Large intestine (tissue), 3 donors: Measurements from ENCODE around the gene PEAK1. TPM values are rescaled to one million over a fixed set of nuclear protein-coding genes. Genes with fewer than 3 reads are reported as not detected.
"Not testable (repeated sequence)": the region's sequence is repeated elsewhere in the genome, so short reads cannot be mapped to it uniquely, and the experiment has no call there.

ENCODE experiments used
- DNase-seq, 2 donors: peaks; one replicate each; pipeline versions ENCODE4 v3.0.0 to v3.0.0-alpha.2; 2013
- H3K27ac ChIP-seq: one replicate; pipeline ENCODE4 v1.5.1; 2013; ENCODE audit warnings: low read length
- H3K27me3 ChIP-seq: 2 replicates; pipeline ENCODE4 v1.6.1; 2013; ENCODE audit warnings: low read length; ENCODE audit not compliant: control insufficient read depth, insufficient read depth
- H3K36me3 ChIP-seq: 2 replicates; pipeline ENCODE4 v1.6.1; 2013; ENCODE audit warnings: low read length; ENCODE audit not compliant: control insufficient read depth, insufficient read depth
- H3K4me1 ChIP-seq: one replicate; pipeline ENCODE4 v1.6.1; 2013; ENCODE audit warnings: low read length; ENCODE audit not compliant: control insufficient read depth, insufficient read depth
- H3K4me3 ChIP-seq: one replicate; pipeline ENCODE4 v1.5.1; 2013; ENCODE audit warnings: low read length
- H3K9me3 ChIP-seq: one replicate; pipeline ENCODE4 v1.6.1; 2013; ENCODE audit warnings: mild to moderate bottlenecking, low read depth, low read length, moderate library complexity; ENCODE audit not compliant: control insufficient read depth
- WGBS: methylation state at CpG from one replicate; pipeline ENCODE4 v1.1.5; 2013; ENCODE audit warnings: low lambda C conversion rate; ENCODE audit not compliant: insufficient coverage; 5-methylcytosine and 5-hydroxymethylcytosine counted together
- polyA plus RNA-seq: library from polyadenylated mRNA; unstranded; fragments of 120-200 nt; gene quantifications from one replicate; pipeline ENCODE4 v1.2.1, GENCODE V29; 2013

Gene PEAK1
- polyA plus RNA-seq, 1 donor: 25.7 TPM

DNA sequence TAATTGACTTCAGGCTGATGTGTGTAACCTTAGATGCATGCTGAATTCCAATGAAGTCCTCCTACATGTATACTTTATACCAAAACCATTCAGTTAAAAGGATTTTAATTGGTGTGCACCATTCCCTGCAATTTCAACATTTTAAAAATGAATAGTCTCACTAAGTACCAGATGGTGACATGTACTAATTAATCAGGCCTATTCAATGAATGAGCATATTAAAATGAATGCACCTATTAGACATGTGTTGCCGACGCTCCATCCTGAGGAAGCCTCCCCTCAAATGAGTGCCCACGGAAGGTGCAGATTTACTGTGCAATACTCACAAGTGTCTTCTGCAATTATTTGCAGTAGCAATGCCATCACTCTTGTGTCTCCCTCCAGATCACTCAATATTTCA lies 224.3 kb downstream of the PEAK1 start:
- 94% methylated on average over 3 of the region's 3 CpGs for WGBS
- Histone ChIP-seq H3K9me3 (no peaks in the 10 kb centered on the region), H3K27me3 (no peaks in the 10 kb centered on the region), H3K36me3 (peaks cover 11% of the 10 kb centered on the region), H3K4me3 (no peak overlapping the region), H3K4me1 (no peaks in the 10 kb centered on the region), H3K27ac (no peak overlapping the region)
- no peak for DNase-seq

DNA sequence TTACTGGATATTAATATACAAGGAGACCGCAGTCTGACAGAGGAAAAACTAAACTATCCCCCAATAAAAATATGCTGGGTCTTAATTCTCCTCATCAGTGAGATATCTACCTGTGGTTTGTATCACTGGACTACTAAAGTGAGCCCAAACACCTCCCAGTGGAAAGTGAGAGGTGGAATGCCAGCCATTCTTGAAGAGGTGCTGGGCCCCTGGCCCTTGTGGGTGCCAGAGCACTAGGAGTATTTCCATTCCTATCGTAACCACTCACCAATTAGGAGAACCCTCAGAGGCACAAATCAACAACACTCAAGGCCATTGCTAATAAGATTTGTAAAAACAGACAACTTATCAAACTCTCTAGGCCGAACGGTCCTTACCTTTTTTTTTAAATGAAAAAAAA lies 227.5 kb downstream of the PEAK1 start:
- 90% methylated on average over 2 of the region's 4 CpGs for WGBS
- H3K36me3 ChIP-seq: peaks cover 4% of the 10 kb centered on the region
- no peak for DNase-seq
- no peaks in the 10 kb centered on the region for H3K27me3 ChIP-seq
- H3K9me3 ChIP-seq: no peaks in the 10 kb centered on the region
- H3K27ac ChIP-seq: no peak overlapping the region
- H3K4me1 ChIP-seq: no peaks in the 10 kb centered on the region
- H3K4me3 ChIP-seq: no peak overlapping the region

DNA sequence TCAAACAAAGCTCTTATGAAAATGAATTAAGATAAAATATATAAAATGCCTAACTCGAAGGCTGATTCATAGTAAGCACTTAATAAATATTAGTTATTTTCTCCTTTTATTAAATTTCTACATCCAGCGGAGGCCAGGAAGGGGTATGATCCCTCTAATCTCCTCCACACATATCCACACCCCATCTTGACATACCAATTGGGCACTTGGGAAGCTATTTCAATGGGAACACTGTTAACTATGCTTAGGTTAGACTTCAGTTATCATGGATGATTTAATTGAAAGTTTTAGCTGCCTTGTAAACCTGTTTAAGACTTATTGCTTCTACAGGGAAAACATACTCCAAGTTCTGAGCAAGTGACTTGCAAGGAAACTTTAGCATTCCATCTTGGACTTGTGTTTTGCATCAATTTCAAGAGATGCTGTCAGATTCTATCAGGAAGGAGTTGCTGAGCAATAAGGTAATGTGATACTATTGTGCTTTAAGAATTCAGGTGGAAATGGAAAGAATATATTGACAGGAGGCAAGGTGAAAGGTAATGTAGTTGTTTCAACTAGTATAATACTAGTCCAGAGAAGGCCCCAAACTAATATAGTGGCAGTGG lies 228.6 kb downstream of the PEAK1 start:
- no peaks in the 10 kb centered on the region for H3K9me3 ChIP-seq
- H3K4me1 ChIP-seq: peaks cover 8% of the 10 kb centered on the region
- H3K4me3 ChIP-seq: no peak overlapping the region
- peaks cover 4% of the 10 kb centered on the region for H3K36me3 ChIP-seq
- H3K27ac ChIP-seq: no peak overlapping the region
- H3K27me3 ChIP-seq: no peaks in the 10 kb centered on the region
- no peak for DNase-seq
- 100% methylated on average over 2 of the region's 2 CpGs for WGBS

DNA sequence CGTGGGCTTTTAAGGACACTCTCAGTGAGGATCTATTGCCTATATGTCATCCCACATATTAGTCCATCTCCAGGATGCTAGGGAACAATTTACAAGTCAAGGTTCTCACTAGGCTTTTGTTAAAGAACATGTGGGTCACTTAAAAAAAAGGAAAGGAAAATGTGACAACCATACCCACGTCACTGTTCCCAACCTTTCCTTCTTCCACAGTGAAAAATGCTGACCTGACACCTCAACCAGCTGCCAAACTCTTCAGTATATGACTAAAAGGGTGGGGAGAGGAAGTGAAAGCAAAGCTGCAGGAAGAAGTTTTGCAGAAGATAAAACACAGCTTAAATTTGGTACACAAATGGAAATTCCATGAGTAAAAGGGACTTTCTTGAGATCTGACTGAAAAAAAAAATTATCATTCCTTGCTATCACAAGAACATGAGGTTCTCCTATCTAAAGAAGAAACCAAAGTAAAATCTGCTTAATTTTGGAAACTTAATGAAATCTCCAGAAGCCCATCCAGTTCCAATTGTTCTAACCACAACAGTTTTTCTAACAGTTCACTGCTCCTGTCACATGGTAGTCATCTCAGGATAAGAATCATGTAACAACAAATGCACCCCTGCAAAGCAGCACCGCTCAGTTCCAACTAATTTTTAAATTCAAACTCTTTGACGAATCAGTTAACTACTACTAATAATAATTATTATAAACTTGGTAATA lies 232.0 kb downstream of the PEAK1 start:
- Histone ChIP-seq H3K4me3 (no peak overlapping the region), H3K9me3 (no peaks in the 10 kb centered on the region), H3K27ac (peak overlapping the region; percentile 41), H3K36me3 (no peaks in the 10 kb centered on the region), H3K27me3 (no peaks in the 10 kb centered on the region), H3K4me1 (peaks cover 13% of the 10 kb centered on the region)
- WGBS: no CpG with 5 or more reads among the region's 4 CpGs
- DNase-seq: peak; percentile 35 to 50

DNA sequence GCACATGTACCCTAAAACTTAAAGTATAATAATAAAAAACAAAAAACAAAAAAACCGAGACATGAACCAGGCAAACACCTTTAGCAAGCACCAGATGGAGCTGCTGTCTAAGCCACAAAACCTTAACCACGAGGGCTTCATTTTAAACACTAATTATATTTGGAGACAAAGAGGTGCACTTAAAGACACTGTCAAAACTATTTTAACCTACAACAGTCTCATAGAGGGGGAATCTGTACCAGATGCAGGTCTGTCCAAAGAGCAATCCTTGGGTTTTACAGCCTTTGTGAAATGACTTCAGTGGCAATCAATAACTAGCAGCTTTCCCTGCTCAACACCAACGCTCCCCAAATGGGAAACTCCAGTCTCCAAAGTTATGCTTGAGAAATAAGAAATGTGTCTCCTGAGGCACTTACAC lies 233.3 kb downstream of the PEAK1 start:
- peak in 1 of 2 donors; percentile 56 for DNase-seq
- no peak overlapping the region for H3K4me3 ChIP-seq
- peak overlapping the region; percentile 41 for H3K27ac ChIP-seq
- H3K36me3 ChIP-seq: no peaks in the 10 kb centered on the region
- no peaks in the 10 kb centered on the region for H3K9me3 ChIP-seq
- H3K4me1 ChIP-seq: peaks cover 13% of the 10 kb centered on the region
- 60% methylated on average over 1 of the region's 3 CpGs for WGBS
- H3K27me3 ChIP-seq: no peaks in the 10 kb centered on the region

DNA sequence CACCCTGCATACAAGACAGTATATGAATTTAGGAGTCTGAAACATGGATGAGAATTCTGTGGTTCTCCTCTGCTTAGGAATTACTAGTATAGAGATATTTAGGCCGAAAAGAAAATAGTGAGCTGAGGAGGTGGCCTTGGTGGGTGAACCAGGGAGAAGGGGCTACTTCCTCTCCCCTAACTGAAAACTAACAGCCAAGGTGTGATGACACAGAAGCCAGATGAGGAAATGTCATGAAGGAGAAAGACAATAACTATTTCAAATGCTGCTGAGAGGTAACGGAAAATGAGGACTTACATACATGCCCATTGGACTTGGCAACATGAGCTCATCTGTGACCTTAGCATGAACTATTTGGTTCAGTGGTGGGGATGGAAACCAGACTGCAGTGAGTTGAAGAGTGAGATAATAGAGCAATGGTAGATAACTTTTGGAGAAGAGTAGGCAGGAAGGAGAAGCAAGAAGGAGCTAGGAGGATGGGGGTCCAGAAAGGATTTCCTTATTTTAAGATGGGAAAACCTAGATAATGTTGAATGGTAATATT lies 234.6 kb downstream of the PEAK1 start:
- no peaks in the 10 kb centered on the region for H3K27me3 ChIP-seq
- WGBS: 80% methylated on average over 1 of the region's 2 CpGs

DNA sequence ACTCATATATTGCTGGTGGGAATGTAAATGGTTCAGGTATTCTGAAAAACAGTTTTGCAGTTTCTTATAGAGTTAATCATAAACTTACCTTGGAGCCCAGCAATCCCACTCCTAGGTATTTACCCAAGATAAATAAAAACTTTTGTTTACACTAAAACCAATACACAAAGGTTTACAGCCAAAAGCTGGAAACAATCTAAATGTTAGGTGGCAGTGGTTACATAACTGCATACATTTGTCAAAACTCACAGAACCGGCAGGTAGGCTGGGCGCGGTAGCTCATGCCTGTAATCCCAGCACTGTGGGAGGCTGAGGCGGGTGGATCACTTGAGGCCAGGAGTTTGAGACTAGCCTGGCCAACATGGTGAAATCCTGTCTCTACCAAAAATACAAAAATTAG lies 235.6 kb downstream of the PEAK1 start:
- WGBS: no CpG with 5 or more reads among the region's 4 CpGs
- not testable (repeated sequence) for H3K27me3 ChIP-seq, DNase-seq

More for the DNA sequence above, 234.6 kb downstream of the PEAK1 start:
- H3K9me3 ChIP-seq: no peaks in the 10 kb centered on the region
- peaks cover 14% of the 10 kb centered on the region for H3K4me1 ChIP-seq
- H3K27ac ChIP-seq: no peak overlapping the region
- no peak overlapping the region for H3K4me3 ChIP-seq
- DNase-seq: peak in 1 of 2 donors; percentile 26
- peaks cover 1% of the 10 kb centered on the region for H3K36me3 ChIP-seq

DNA sequence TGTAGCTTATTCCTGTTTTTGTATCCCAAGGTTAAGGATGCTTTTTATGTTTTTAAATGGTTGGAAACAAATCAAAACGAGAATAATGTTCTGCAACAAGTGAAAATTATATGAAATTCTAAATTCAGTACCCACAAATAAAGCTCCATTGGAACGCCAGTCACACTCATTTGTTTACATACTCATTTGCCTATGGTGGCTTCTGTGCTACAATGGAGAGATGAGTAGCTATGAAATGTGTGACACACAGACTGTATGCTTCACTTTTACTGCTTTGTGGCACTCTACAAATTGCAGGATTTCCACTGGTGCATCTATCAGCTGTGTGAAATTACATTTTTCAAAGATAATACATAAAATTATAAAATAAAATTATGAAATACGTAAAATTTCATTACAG lies 236.8 kb downstream of the PEAK1 start:
- Histone ChIP-seq H3K4me1 (peaks cover 34% of the 10 kb centered on the region), H3K4me3 (no peak overlapping the region), H3K36me3 (peaks cover 10% of the 10 kb centered on the region), H3K27ac (no peak overlapping the region), H3K27me3 (no peaks in the 10 kb centered on the region), H3K9me3 (no peaks in the 10 kb centered on the region)
- 93% methylated on average over 3 of the region's 3 CpGs for WGBS
- no peak for DNase-seq

More for the DNA sequence above, 235.6 kb downstream of the PEAK1 start:
- H3K27ac ChIP-seq, H3K36me3 ChIP-seq, H3K4me3 ChIP-seq, H3K9me3 ChIP-seq: not testable (repeated sequence)
- peaks cover 23% of the 10 kb centered on the region for H3K4me1 ChIP-seq

DNA sequence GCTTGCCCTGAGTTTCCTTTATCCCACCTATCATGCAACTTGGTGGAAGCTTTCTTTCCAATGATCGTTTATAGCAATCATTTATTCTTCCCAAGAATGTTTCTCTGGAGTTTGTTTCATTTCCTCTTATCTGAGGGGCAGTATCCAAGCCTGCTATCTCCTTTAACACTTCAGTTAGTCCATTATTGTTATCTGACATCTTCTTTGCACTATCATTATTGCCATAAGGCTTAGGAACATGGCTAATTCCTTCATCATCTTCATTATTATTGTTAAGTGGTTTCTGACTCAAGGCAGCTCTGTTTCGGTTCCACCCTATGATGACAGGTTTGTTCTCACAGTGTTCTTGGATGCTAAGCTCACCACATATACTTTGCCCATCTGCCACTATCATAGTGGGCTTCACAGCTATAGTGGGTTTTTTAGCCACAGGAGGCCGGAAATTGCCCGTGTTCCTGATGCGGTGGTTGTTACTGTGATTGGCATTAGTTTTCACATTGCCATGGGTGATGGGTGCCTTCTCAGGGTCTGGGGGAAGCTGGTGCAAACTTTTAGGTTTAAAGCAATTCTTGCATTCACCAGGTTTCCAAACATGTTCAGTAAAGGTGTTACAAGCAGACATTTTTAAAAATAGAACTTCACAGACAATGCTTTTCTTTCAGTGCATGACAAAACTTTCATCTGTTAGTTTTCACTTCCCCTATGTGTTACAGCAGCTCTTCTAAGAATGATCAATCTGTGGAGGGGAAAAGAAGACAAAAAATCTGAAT lies 238.4 kb downstream of the PEAK1 start:
- Histone ChIP-seq H3K27ac (no peak overlapping the region), H3K27me3 (no peaks in the 10 kb centered on the region), H3K4me1 (peaks cover 28% of the 10 kb centered on the region), H3K9me3 (no peaks in the 10 kb centered on the region), H3K36me3 (peaks cover 10% of the 10 kb centered on the region), H3K4me3 (no peak overlapping the region)
- no peak for DNase-seq
- WGBS: 83% methylated on average over 1 of the region's 5 CpGs

DNA sequence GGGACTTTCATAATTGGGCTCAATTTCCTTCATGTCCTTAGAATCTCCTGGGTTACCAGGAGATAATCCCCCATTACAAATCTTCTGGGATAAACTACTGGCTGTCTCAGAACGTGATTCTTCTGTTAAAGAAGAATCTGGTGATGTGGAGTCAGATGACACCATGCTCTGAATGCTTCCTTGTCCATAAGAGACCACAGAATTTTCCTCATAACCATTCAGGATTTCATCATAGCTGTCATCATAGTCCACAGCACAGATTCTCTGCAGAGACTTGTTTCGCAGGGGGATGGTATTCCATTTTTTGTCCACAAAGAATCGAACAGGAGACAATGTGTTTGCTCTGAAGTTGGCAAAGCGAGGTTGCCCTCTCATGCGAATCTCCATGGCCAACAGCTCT lies 239.1 kb downstream of the PEAK1 start:
- H3K27me3 ChIP-seq: no peaks in the 10 kb centered on the region
- no peaks in the 10 kb centered on the region for H3K9me3 ChIP-seq
- peaks cover 10% of the 10 kb centered on the region for H3K36me3 ChIP-seq
- H3K27ac ChIP-seq: no peak overlapping the region
- no peak overlapping the region for H3K4me3 ChIP-seq
- peak; percentile 16 to 38 for DNase-seq
- WGBS: 100% methylated on average over 2 of the region's 5 CpGs
- peaks cover 22% of the 10 kb centered on the region for H3K4me1 ChIP-seq
